Measurements from ENCODE around the gene FST.

FST gene

GRCh38 chr5:53479045-53479589, 1.3 kb upstream of the FST start:
- peak overlapping the region; percentile 78 for H3K4me3 ChIP-seq (ENCODE audit: low read length)
- DNase-seq (ENCODE audit: low read depth), result no peak
- TF ChIP-seq CTCF (conservative IDR thresholded peaks at IDR 0.05; ENCODE audit: low read length), result no peak

- TF ChIP-seq CTCF (conservative IDR thresholded peaks at IDR 0.05; ENCODE audit: low read length), result no peak
- peak; percentile 85 for DNase-seq (ENCODE audit: low read depth)
- peak overlapping the region; percentile 78 for H3K4me3 ChIP-seq (ENCODE audit: low read length)
These were observed 626 bp upstream of the FST start for GRCh38 chr5:53479590-53480415.

GRCh38 chr5:53481159-53481886, 894 bp downstream of the FST start:
- TF ChIP-seq CTCF (conservative IDR thresholded peaks at IDR 0.05; ENCODE audit: low read length), result no peak
- peak; percentile 59 for DNase-seq (ENCODE audit: low read depth)
- peak overlapping the region; percentile 78 for H3K4me3 ChIP-seq (ENCODE audit: low read length)

GRCh38 chr5:53481887-53482716, 1.7 kb downstream of the FST start:
- TF ChIP-seq CTCF (conservative IDR thresholded peaks at IDR 0.05; ENCODE audit: low read length), result peak; percentile 34
- peak overlapping the region; percentile 78 for H3K4me3 ChIP-seq (ENCODE audit: low read length)
- DNase-seq (ENCODE audit: low read depth), result peak; percentile 85

GRCh38 chr5:53482717-53483638, 2.5 kb downstream of the FST start:
- DNase-seq (ENCODE audit: low read depth), result peak; percentile 40
- peak; percentile 33 for TF ChIP-seq CTCF (conservative IDR thresholded peaks at IDR 0.05; ENCODE audit: low read length)
- H3K4me3 ChIP-seq (ENCODE audit: low read length), result peak overlapping the region; percentile 78

GRCh38 chr5:53487436-53487835, 7.0 kb downstream of the FST start:
- no peak for DNase-seq (ENCODE audit: low read depth)
- no peak overlapping the region for H3K4me3 ChIP-seq (ENCODE audit: low read length)

More at GRCh38 chr5:53487436-53487835, 7.0 kb downstream of the FST start:
- TF ChIP-seq CTCF (conservative IDR thresholded peaks at IDR 0.05; ENCODE audit: low read length), result no peak

Measured in AG10803 (cell line).